Osteocyte (in vitro differentiated cells): ENCODE data around the gene PCDHGA9. TPM values are rescaled to one million over a fixed set of nuclear protein-coding genes. Genes with fewer than 3 reads are reported as not detected.

Experiments used
- DNase-seq: peaks from one replicate; pipeline ENCODE4 v3.0.0; 2021; ENCODE audit warnings: mixed read lengths; ENCODE audit not compliant: unreplicated experiment; ENCODE audit errors: extremely low spot score
- H3K27ac Mint-ChIP-seq: one replicate; pipeline ENCODE4 v1.8.0; 2021; ENCODE audit warnings: mild to moderate bottlenecking, mixed read lengths; ENCODE audit not compliant: unreplicated experiment
- H3K27me3 Mint-ChIP-seq: one replicate; pipeline ENCODE4 v1.8.0; 2021; ENCODE audit warnings: mixed read lengths; ENCODE audit not compliant: unreplicated experiment
- H3K36me3 Mint-ChIP-seq: one replicate; pipeline ENCODE4 v1.8.0; 2021; ENCODE audit warnings: mixed read lengths; ENCODE audit not compliant: unreplicated experiment
- H3K4me1 Mint-ChIP-seq: one replicate; pipeline ENCODE4 v1.8.0; 2021; ENCODE audit warnings: mixed read lengths; ENCODE audit not compliant: unreplicated experiment
- H3K4me3 Mint-ChIP-seq: one replicate; pipeline ENCODE4 v1.8.0; 2021; ENCODE audit warnings: mild to moderate bottlenecking, moderate library complexity, mixed read lengths; ENCODE audit not compliant: unreplicated experiment
- H3K9me3 Mint-ChIP-seq: one replicate; pipeline ENCODE4 v1.8.0; 2021; ENCODE audit warnings: mixed read lengths; ENCODE audit not compliant: unreplicated experiment
- CTCF ChIP-seq: fragments of 200-600 bp; sonication (generic); IDR thresholded peaks from 2 replicates; pipeline ENCODE4 v1.5.0; 2021; ENCODE audit warnings: antibody characterized with exemption, mild to moderate bottlenecking, moderate library complexity
- long read RNA-seq: library from polyadenylated mRNA; unstranded; transcript quantifications from one replicate; pipeline ENCODE4 v2.0.0, GENCODE V29; 2021
- total RNA-seq: library from RNA; stranded (reverse); gene quantifications from 2 replicates; pipeline ENCODE4 v1.2.1, GENCODE V29; 2021

Gene PCDHGA9
- total RNA-seq = 1.6 and 1.9 TPM in 2 replicates
- long read RNA-seq = 0 reads

GRCh38 chr5:141402553-141403243 lies at the start of gene PCDHGA9:
Gene PCDHGA9, plus strand, starts transcription at chr5:141402778. Its CDS starts 175 bp downstream, at chr5:141402953.
- Mint-ChIP-seq H3K27ac (no peak within 1 kb of the TSS), H3K4me1 (peaks cover 2% of the 10 kb centered on the region), H3K4me3 (no peak within 1 kb of the TSS), H3K27me3 (no peaks in the 10 kb centered on the region), H3K36me3 (peaks cover 9% of the 10 kb centered on the region), H3K9me3 (peaks cover 11% of the 10 kb centered on the region)
- peak; percentile 27 for TF ChIP-seq CTCF
- no peak for DNase-seq

- Mint-ChIP-seq H3K27me3 (no peaks in the 10 kb centered on the region), H3K4me1 (peaks cover 1% of the 10 kb centered on the region), H3K36me3 (peaks cover 1% of the 10 kb centered on the region), H3K27ac (no peak within 1 kb of the TSS), H3K4me3 (no peak within 1 kb of the TSS), H3K9me3 (peaks cover 35% of the 10 kb centered on the region)
- no peak for TF ChIP-seq CTCF
- DNase-seq = no peak
These were observed 47.6 kb upstream of the PCDHGA9 start, which contains the start of gene PCDHGA4 for GRCh38 chr5:141354900-141355469. Gene PCDHGA4, plus strand, starts transcription at chr5:141355021. Its CDS starts 87 bp downstream, at chr5:141355108.

- no peaks in the 10 kb centered on the region for H3K36me3 Mint-ChIP-seq
- no peak for DNase-seq
- H3K9me3 Mint-ChIP-seq = peaks cover 37% of the 10 kb centered on the region
- H3K4me3 Mint-ChIP-seq = no peak overlapping the region
- no peaks in the 10 kb centered on the region for H3K4me1 Mint-ChIP-seq
- no peaks in the 10 kb centered on the region for H3K27me3 Mint-ChIP-seq
- TF ChIP-seq CTCF = no peak
- H3K27ac Mint-ChIP-seq = no peak overlapping the region
These were observed 46.9 kb upstream of the PCDHGA9 start for GRCh38 chr5:141355641-141356040.

DNA sequence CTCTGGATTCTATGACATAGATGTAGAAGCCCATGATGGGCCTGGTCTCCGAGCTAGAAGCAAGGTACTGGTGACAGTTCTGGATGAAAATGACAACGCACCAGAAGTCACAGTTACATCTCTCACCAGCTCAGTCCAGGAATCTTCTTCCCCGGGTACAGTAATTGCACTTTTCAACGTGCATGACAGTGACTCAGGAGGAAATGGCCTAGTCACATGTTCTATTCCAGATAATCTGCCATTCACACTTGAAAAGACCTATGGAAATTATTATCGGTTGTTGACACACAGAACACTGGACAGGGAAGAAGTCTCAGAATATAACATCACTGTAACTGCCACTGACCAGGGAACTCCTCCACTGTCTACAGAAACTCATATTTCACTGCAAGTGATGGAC lies 46.4 kb upstream of the PCDHGA9 start:
- no peak for TF ChIP-seq CTCF
- Mint-ChIP-seq H3K36me3 (no peaks in the 10 kb centered on the region), H3K27me3 (no peaks in the 10 kb centered on the region), H3K27ac (no peak overlapping the region), H3K4me1 (no peaks in the 10 kb centered on the region), H3K9me3 (peaks cover 38% of the 10 kb centered on the region), H3K4me3 (no peak overlapping the region)
- no peak for DNase-seq

- H3K27me3 Mint-ChIP-seq = no peaks in the 10 kb centered on the region
- no peak for DNase-seq
- no peak overlapping the region for H3K27ac Mint-ChIP-seq
- peaks cover 38% of the 10 kb centered on the region for H3K9me3 Mint-ChIP-seq
- H3K36me3 Mint-ChIP-seq = no peaks in the 10 kb centered on the region
- no peak for TF ChIP-seq CTCF
- no peak overlapping the region for H3K4me3 Mint-ChIP-seq
- no peaks in the 10 kb centered on the region for H3K4me1 Mint-ChIP-seq
These were observed 45.6 kb upstream of the PCDHGA9 start for GRCh38 chr5:141356950-141357349.
